Uterus (tissue), 4 donors: ENCODE results near the gene MOV10L1. TPM values are rescaled to one million over a fixed set of nuclear protein-coding genes. Genes with fewer than 3 reads are reported as not detected.

Source experiments
- DNase-seq, 2 donors: peaks; one replicate each; pipeline ENCODE4 v3.0.0-alpha.2; 2019 to 2020
- H3K27ac ChIP-seq, 2 donors: fragments of 200-600 bp; sonication (generic); 1 replicate in 1 of 2; 2 replicates in 1 of 2; pipeline ENCODE4 v1.5.1; 2016 to 2018
- H3K27me3 ChIP-seq, 2 donors: fragments of 200-600 bp; sonication (generic); one replicate each; pipeline ENCODE4 v1.5.1; 2018 to 2019; ENCODE audit warnings: control low read depth in 1 of 2
- H3K36me3 ChIP-seq, 2 donors: fragments of 200-600 bp; sonication (generic); one replicate each; pipeline ENCODE4 v1.5.1; 2019; ENCODE audit warnings: control low read depth in 1 of 2
- H3K4me1 ChIP-seq, 2 donors: fragments of 200-600 bp; sonication (generic); one replicate each; pipeline ENCODE4 v1.5.1; 2018 to 2019; ENCODE audit warnings: control low read depth in 1 of 2
- H3K4me3 ChIP-seq, 2 donors: fragments of 200-600 bp; sonication (generic); 1 replicate in 1 of 2; 2 replicates in 1 of 2; pipeline ENCODE4 v1.5.1; 2018 to 2019; ENCODE audit warnings: mild to moderate bottlenecking in 1 of 2
- H3K9me3 ChIP-seq, 2 donors: fragments of 200-600 bp; sonication (generic); one replicate each; pipeline ENCODE4 v1.5.1; 2019; ENCODE audit warnings: control low read depth in 1 of 2
- CTCF ChIP-seq, 4 experiments: fragments of 200-600 bp in 2 of 4; fragments of 450-650 bp in 2 of 4; sonication (generic) in 2 of 4; IDR thresholded peaks; one replicate each; pipeline ENCODE4 v1.5.1; 2016 to 2019; ENCODE audit warnings: antibody characterized with exemption in 4 of 4, mild to moderate bottlenecking in 2 of 4, moderate library complexity in 1 of 4
- POLR2A ChIP-seq, 2 donors: fragments of 450-650 bp; IDR thresholded peaks; one replicate each; pipeline ENCODE4 v1.6.1; 2016; ENCODE audit warnings: antibody characterized with exemption in 2 of 2, mild to moderate bottlenecking in 1 of 2, moderate library complexity in 1 of 2
- intact Hi-C: fragments of 100-400 bp; cut with DNase I; formaldehyde crosslinking; loops from one replicate; pipeline ENCODE4 v1.15.1; 2023; ENCODE audit warnings: low total_unique reads
- total RNA-seq, 4 donors: library from RNA; depleted of rRNA in 3 of 4; stranded (reverse); fragments of >200 nt in 3 of 4; gene quantifications; one replicate each; pipeline versions ENCODE4 v1.1.0 to v1.2.4, GENCODE V29; 2014 to 2023
- donor health status: DM: yes; HTN: yes; CAD: no.

Gene MOV10L1
- total RNA-seq, 4 donors from 2014 or later, result 1.8 to 3.4 TPM; not detected in 2

- H3K9me3 ChIP-seq, result no peaks in the 10 kb centered on the region
- H3K4me1 ChIP-seq, result no peaks in the 10 kb centered on the region
- no peak for DNase-seq
- TF ChIP-seq POLR2A (IDR thresholded peaks at IDR 0.05) (no peak), CTCF (IDR thresholded peaks at IDR 0.05) (no peak)
- no peaks in the 10 kb centered on the region for H3K36me3 ChIP-seq
- H3K27me3 ChIP-seq, result peaks cover 0 to 5% of the 10 kb centered on the region in 2 donors
- no peak overlapping the region for H3K27ac ChIP-seq
- H3K4me3 ChIP-seq, result no peak overlapping the region
- intact Hi-C loops, result no loop called here
Observed at GRCh38 chr22:50056214-50056972, 33.4 kb upstream of the MOV10L1 start.

GRCh38 chr22:50057278-50058060, 32.3 kb upstream of the MOV10L1 start:
- no peak for TF ChIP-seq CTCF (IDR thresholded peaks at IDR 0.05)
- TF ChIP-seq POLR2A (IDR thresholded peaks at IDR 0.05), result no peak
- Histone ChIP-seq H3K4me3 (no peak overlapping the region), H3K4me1 (no peaks in the 10 kb centered on the region), H3K27ac (no peak overlapping the region), H3K36me3 (no peaks in the 10 kb centered on the region), H3K9me3 (no peaks in the 10 kb centered on the region), H3K27me3 (peaks cover 0 to 5% of the 10 kb centered on the region in 2 donors)
- intact Hi-C loops, result no loop called here
- DNase-seq, result no peak

- H3K9me3 ChIP-seq, result no peaks in the 10 kb centered on the region
- no peaks in the 10 kb centered on the region for H3K4me1 ChIP-seq
- no peaks in the 10 kb centered on the region for H3K36me3 ChIP-seq
- no peak within 1 kb of the TSS for H3K27ac ChIP-seq
- TF ChIP-seq POLR2A (IDR thresholded peaks at IDR 0.05) (no peak), CTCF (IDR thresholded peaks at IDR 0.05) (no peak)
- intact Hi-C loops, result no loop called here
- peaks cover 0 to 5% of the 10 kb centered on the region in 2 donors for H3K27me3 ChIP-seq
- H3K4me3 ChIP-seq, result no peak within 1 kb of the TSS
- DNase-seq, result no peak
Observed at GRCh38 chr22:50058061-50058905, 31.5 kb upstream of the MOV10L1 start, which contains the start of gene TTLL8. TTLL8 (minus strand) TSS chr22:50058298.

- peak in 1 of 2 donors; percentile 37 for DNase-seq
- Histone ChIP-seq H3K4me3 (no peak overlapping the region), H3K27ac (no peak overlapping the region), H3K27me3 (peaks cover 0 to 5% of the 10 kb centered on the region in 2 donors), H3K36me3 (no peaks in the 10 kb centered on the region), H3K9me3 (no peaks in the 10 kb centered on the region), H3K4me1 (no peaks in the 10 kb centered on the region)
- no peak for TF ChIP-seq POLR2A (IDR thresholded peaks at IDR 0.05)
- TF ChIP-seq CTCF (IDR thresholded peaks at IDR 0.05), result peak in 1 of 4 experiments; percentile 7
- intact Hi-C loops, result no loop called here
Observed at GRCh38 chr22:50058906-50059880, 30.6 kb upstream of the MOV10L1 start.
